K562 (cell line): Measurements from ENCODE around the gene ECM1. TPM values are rescaled to one million over a fixed set of nuclear protein-coding genes. Genes with fewer than 3 reads are reported as not detected.

Experiments
- BRF2 ChIP-seq: IDR thresholded peaks from 3 replicates; pipeline ENCODE4 v1.6.1; 2011; ENCODE audit warnings: borderline replicate concordance, mild to moderate bottlenecking; ENCODE audit not compliant: insufficient read length, insufficient read depth
- CCAR2 ChIP-seq: fragments of 200-400 bp; formaldehyde crosslinking; IDR thresholded peaks from 2 replicates; pipeline ENCODE4 v1.6.1; 2017; ENCODE audit warnings: mild to moderate bottlenecking, low read depth, low read length
- CEBPB ChIP-seq: fragments of 450-650 bp; IDR thresholded peaks from 2 replicates; pipeline ENCODE4 v1.6.1; 2016; ENCODE audit warnings: missing genetic modification characterization, missing compliant biosample characterization
- HMBOX1 ChIP-seq: sonication (generic); IDR thresholded peaks from 2 replicates; pipeline ENCODE4 v1.6.1; 2016
- MEIS2 ChIP-seq: fragments of 450-650 bp; IDR thresholded peaks from 2 replicates; pipeline ENCODE4 v1.6.1; 2014; ENCODE audit warnings: mild to moderate bottlenecking; ENCODE audit not compliant: partially characterized antibody
- MYC ChIP-seq, 2 experiments: fragments of 250-450 bp in 1 of 2; sonication (Bioruptor Pico) in 1 of 2; IDR thresholded peaks; 2 replicates each; pipeline versions ENCODE4 v1.5.1 to v1.6.1; 2012 to 2021; ENCODE audit warnings: low read depth in 2 of 2, borderline replicate concordance in 1 of 2, improper control_type of control experiment in 1 of 2, low read length in 1 of 2, mild to moderate bottlenecking in 1 of 2, moderate library complexity in 1 of 2
- NKRF ChIP-seq: fragments of 450-650 bp; IDR thresholded peaks from 2 replicates; pipeline ENCODE4 v1.6.1; 2016; ENCODE audit warnings: borderline replicate concordance
- PREB ChIP-seq: sonication (generic); formaldehyde crosslinking; IDR thresholded peaks from 2 replicates; pipeline ENCODE4 v1.8.1; 2023; ENCODE audit warnings: mild to moderate bottlenecking, missing genetic modification reagents
- SIX5 ChIP-seq, 2 experiments: IDR thresholded peaks; 2 replicates each; pipeline ENCODE4 v1.6.1; 2011; ENCODE audit warnings: low read length in 2 of 2, borderline replicate concordance in 1 of 2, low read depth in 1 of 2, mild to moderate bottlenecking in 1 of 2, moderate library complexity in 1 of 2; ENCODE audit not compliant: insufficient read depth in 1 of 2
- STAT6 ChIP-seq: sonication (generic); formaldehyde crosslinking; IDR thresholded peaks from 2 replicates; pipeline ENCODE4 v1.8.1; 2023; ENCODE audit warnings: mild to moderate bottlenecking, missing genetic modification reagents
- U2AF1 ChIP-seq: fragments of 200-400 bp; formaldehyde crosslinking; optimal IDR thresholded peaks from 2 replicates; pipeline ENCODE3; 2017; ENCODE audit warnings: mild to moderate bottlenecking, low read depth, low read length, moderate library complexity
- ZBTB9 ChIP-seq: fragments of 450-650 bp; formaldehyde crosslinking; IDR thresholded peaks from 2 replicates; pipeline ENCODE4 v1.4.0; 2020; ENCODE audit warnings: mild to moderate bottlenecking, moderate library complexity
- ZNF140 ChIP-seq: fragments of 250-450 bp; sonication (Bioruptor Pico); IDR thresholded peaks from 2 replicates; pipeline ENCODE4 v1.8.0; 2021; ENCODE audit warnings: moderate library complexity, mild to moderate bottlenecking, inconsistent platforms
- ZNF24 ChIP-seq: fragments of 450-650 bp; IDR thresholded peaks from 2 replicates; pipeline ENCODE4 v1.6.1; 2016
- ZNF584 ChIP-seq: fragments of 200-800 bp; sonication (Bioruptor generic); IDR thresholded peaks from 2 replicates; pipeline ENCODE4 v1.6.1; 2016; ENCODE audit warnings: low read depth, mild to moderate bottlenecking, missing genetic modification characterization, missing compliant biosample characterization
- ZNF766 ChIP-seq: fragments of 200-800 bp; sonication (Bioruptor generic); conservative IDR thresholded peaks from 2 replicates; pipeline ENCODE4 v1.6.1; 2016; ENCODE audit warnings: missing genetic modification characterization, missing compliant biosample characterization
- polyA plus RNA-seq, 8 experiments: library from polyadenylated mRNA; depleted of rRNA in 4 of 8; stranded (reverse) in 5 of 8; unstranded in 3 of 8; fragments of >200 nt; fragmentation: Nextera tagmentation in 2 of 8; fragmentation: Illumina TruSeq in 1 of 8; extraction: Ambion mirVana in 2 of 8; extraction: Trizol in 1 of 8; gene quantifications; 2 replicates each; pipeline versions ENCODE4 v1.2.1 to v1.2.3, GENCODE V29; 2011 to 2014; ENCODE audit warnings: inconsistent platforms in 1 of 8, missing spikeins in 1 of 8
- total RNA-seq, 7 experiments: library from RNA; depleted of rRNA in 6 of 7; stranded (reverse); fragments of >200 nt in 6 of 7; fragmentation: Illumina TruSeq in 2 of 7; extraction: Trizol in 2 of 7; gene quantifications; 2 replicates each; pipeline versions ENCODE4 v1.2.1 to v1.2.3, GENCODE V29; 2011 to 2021; ENCODE audit warnings: low replicate concordance in 1 of 7

ECM1 gene
- total and polyA plus RNA-seq, 9 of the 15 experiments (the other 6 are each of a cell fraction or from before 2014, with no cell fraction given) = 6.6 to 52.2 (median 12.8) TPM

- TF ChIP-seq ZBTB9 (CRISPR knock-in tag) = 0 out of 2 replicates have a peak, but pooled peaks have one; percentile 18
- TF ChIP-seq STAT6 (CRISPR knock-in tag) = no peak
- TF ChIP-seq U2AF1 = no peak
- TF ChIP-seq HMBOX1 = no peak
- TF ChIP-seq BRF2 = no peak
- 0 out of 2 replicates have a peak, but pooled peaks have one; percentile 5 for TF ChIP-seq ZNF24
- no peak for TF ChIP-seq MYC (IDR thresholded peaks at IDR 0.05; ENCODE audit: low read depth, low read length)
- 0 out of 2 replicates have a peak, but pooled peaks have one; percentile 14 for TF ChIP-seq MYC (CRISPR knock-in tag; IDR thresholded peaks at IDR 0.05; ENCODE audit: borderline replicate concordance, low read depth)
- TF ChIP-seq NKRF = peak; percentile 54; the same call in 1 of the 2 replicates
- no peak for TF ChIP-seq ZNF140 (CRISPR knock-in tag)
- TF ChIP-seq MEIS2 = peak; percentile 11
- TF ChIP-seq CEBPB (tag) = no peak
- TF ChIP-seq CCAR2 = no peak
- TF ChIP-seq PREB (CRISPR knock-in tag) = 0 out of 2 replicates have a peak, but pooled peaks have one; percentile 73
- TF ChIP-seq SIX5 (IDR thresholded peaks at IDR 0.05; ENCODE audit: borderline replicate concordance in 1 of 2, insufficient read depth in 1 of 2, low read depth in 1 of 2, low read length in 2 of 2) = no peak
- peak; percentile 66; the same call in 1 of the 2 replicates for TF ChIP-seq ZNF766
- TF ChIP-seq ZNF584 = no peak
Observed at GRCh38 chr1:150561254-150561973, 53.5 kb downstream of the ECM1 start (continued).
